D341Med (cell line): ENCODE measurements around the gene MAPK7.

Source experiments
- DNase-seq: peaks from one replicate; pipeline ENCODE4 v3.0.0; 2012; ENCODE audit warnings: low spot score

The MAPK7 gene

DNA sequence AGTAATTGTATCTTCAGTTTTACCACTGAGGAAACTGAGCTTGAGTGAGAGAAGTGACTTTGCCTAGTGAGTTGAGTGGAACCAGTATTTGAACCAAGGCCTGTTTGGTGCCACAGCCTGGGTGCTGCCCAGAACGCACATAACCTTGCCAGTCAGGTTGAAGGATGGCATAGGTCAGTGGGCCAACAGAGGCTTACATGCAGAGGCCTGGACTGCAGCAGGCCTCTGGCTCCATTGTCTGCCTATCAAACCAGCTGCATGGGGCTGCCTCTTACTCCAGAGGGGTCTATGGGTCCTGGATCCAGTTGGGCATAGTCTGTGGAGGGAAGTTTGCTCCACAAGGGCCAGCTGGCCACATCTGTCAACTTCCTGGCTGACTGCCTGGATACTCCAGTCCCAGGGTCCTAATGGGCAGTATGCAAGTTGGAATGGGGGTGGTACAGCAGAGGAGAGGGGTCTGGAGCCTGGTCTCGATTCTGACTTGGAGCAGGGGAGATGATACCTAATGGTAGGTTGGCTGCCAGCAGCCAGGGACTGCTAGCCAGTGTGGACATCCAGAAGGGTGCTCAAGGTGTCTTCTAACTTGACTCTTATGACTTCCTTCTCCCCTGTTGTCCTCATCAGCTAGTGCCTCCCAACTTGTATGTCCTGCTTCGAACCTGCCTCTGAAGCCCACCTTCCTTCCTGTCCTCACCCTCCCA, 21.6 kb downstream of the MAPK7 start:
- DNase-seq: no peak

GRCh38 chr17:19401321-19402010, 23.2 kb downstream of the MAPK7 start:
- no peak for DNase-seq

- DNase-seq: no peak
Measured at GRCh38 chr17:19402171-19402570, 23.9 kb downstream of the MAPK7 start.

GRCh38 chr17:19403021-19403420, 24.7 kb downstream of the MAPK7 start:
- DNase-seq: no peak

GRCh38 chr17:19404264-19404663, 26.0 kb downstream of the MAPK7 start:
- DNase-seq: no peak

GRCh38 chr17:19405114-19405513, 26.8 kb downstream of the MAPK7 start:
- no peak for DNase-seq

GRCh38 chr17:19407601-19408345, 29.5 kb downstream of the MAPK7 start:
- DNase-seq: no peak

- no peak for DNase-seq
Measured at GRCh38 chr17:19408346-19408710, 30.0 kb downstream of the MAPK7 start.

GRCh38 chr17:19409066-19409465, 30.8 kb downstream of the MAPK7 start:
- DNase-seq: no peak

- no peak for DNase-seq
Measured at GRCh38 chr17:19409509-19409908, 31.2 kb downstream of the MAPK7 start.

DNA sequence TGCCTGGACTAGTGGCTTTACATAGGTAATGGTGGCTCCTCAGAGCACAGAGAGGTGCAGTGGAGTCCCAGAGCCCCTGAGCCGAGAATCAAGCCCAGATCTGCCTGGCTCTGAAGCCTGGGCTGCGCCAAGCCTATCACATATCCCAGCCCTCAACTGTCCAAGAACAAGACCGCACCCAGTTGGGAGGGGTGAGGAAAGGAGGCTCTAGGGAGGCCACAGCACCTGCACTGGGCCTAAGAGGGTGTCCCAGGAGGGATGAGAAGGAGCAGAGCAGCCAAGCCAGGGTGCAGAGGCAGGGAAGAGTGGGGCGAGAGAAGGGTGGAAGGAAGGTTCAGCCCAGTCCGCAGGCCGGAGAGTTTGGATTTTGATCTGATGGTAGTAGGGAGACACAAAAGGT, 31.8 kb downstream of the MAPK7 start:
- DNase-seq: no peak

- DNase-seq: no peak
Measured at GRCh38 chr17:19410875-19411620, 32.8 kb downstream of the MAPK7 start, which contains the start of gene RNF112. RNF112 (plus strand) TSS chr17:19411232; CDS start chr17:19411409, 177 bp downstream.

GRCh38 chr17:19411631-19412030, 33.3 kb downstream of the MAPK7 start:
- peak; percentile 31 for DNase-seq

DNA sequence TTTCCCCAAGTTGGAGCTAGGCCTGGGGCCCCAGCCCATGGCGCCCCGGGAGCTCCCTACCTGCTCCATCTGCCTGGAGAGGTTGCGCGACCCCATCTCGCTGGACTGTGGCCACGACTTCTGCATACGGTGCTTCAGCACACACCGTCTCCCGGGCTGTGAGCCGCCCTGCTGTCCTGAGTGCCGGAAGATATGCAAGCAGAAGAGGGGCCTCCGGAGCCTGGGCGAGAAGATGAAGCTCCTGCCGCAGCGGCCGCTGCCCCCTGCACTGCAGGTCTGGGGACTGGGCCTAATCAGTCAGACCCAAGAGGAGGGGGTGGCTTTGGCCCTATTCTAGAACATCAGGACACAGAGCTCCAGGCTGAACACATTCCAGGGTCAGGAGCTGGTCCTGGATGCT, 34.2 kb downstream of the MAPK7 start:
- no peak for DNase-seq

DNA sequence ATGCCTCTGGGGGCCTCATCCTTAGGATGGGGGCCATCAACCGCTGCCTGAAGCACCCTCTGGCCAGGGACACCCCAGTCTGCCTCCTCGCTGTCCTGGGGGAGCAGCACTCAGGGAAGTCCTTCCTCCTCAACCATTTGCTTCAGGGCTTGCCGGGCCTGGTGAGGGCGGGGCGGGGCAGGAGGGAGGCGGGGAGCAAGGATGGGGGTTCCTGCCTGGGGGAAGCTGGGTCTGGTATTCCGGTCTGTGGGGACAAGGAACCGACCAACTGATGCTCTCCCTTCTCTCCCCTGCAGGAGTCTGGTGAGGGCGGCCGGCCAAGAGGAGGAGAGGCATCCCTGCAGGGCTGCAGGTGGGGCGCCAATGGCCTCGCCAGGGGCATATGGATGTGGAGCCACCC, 34.7 kb downstream of the MAPK7 start:
- no peak for DNase-seq

GRCh38 chr17:19413761-19414160, 35.5 kb downstream of the MAPK7 start:
- no peak for DNase-seq

GRCh38 chr17:19414396-19415280, 36.3 kb downstream of the MAPK7 start:
- DNase-seq: no peak

DNA sequence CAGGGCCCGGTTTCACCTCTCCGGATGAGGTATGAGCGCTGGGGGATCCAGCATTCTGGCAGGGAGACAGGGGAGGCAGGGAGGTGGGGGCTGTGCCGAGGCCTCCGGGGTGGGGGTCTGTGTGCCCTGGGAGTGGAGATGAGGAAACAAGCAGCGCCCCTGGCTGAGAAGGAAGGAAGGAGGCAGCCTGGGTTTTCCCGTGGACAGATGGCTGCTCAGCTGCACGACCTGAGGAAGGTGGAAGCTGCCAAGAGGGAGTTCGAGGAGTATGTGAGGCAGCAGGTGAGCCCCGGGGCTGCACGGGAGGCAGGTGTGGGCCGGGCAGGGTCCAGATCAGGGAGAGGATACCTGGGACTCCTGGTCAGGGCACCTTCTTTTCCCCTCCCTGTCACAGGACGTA, 37.0 kb downstream of the MAPK7 start:
- no peak for DNase-seq

GRCh38 chr17:19415806-19416775, 37.8 kb downstream of the MAPK7 start:
- no peak for DNase-seq

GRCh38 chr17:19417611-19418010, 39.3 kb downstream of the MAPK7 start:
- DNase-seq: no peak
